22Rv1 (cell line): ENCODE measurements around the gene RTF2.

ENCODE experiments used
- H3K27ac ChIP-seq: fragments of 450-650 bp; 2 replicates; pipeline ENCODE4 v1.5.1; 2017
- CTCF ChIP-seq: fragments of 450-650 bp; IDR thresholded peaks from 2 replicates; pipeline ENCODE4 v1.5.1; 2017; ENCODE audit warnings: mild to moderate bottlenecking
- ZFX ChIP-seq: fragments of 450-650 bp; IDR thresholded peaks from 2 replicates; pipeline ENCODE4 v1.6.1; 2017; ENCODE audit warnings: antibody characterized with exemption, borderline replicate concordance

Gene RTF2

GRCh38 chr20:56511926-56512325 is 43.5 kb downstream of the RTF2 start:
- TF ChIP-seq CTCF = no peak
- TF ChIP-seq ZFX = no peak

GRCh38 chr20:56513161-56514150 is 45.0 kb downstream of the RTF2 start:
- TF ChIP-seq ZFX (no peak), CTCF (no peak)

More at GRCh38 chr20:56511926-56512325, 43.5 kb downstream of the RTF2 start:
- H3K27ac ChIP-seq = no peak overlapping the region

GRCh38 chr20:56516631-56517030 is 48.2 kb downstream of the RTF2 start:
- TF ChIP-seq ZFX (no peak), CTCF (no peak)
- no peak overlapping the region for H3K27ac ChIP-seq

More at GRCh38 chr20:56513161-56514150, 45.0 kb downstream of the RTF2 start:
- no peak overlapping the region for H3K27ac ChIP-seq

GRCh38 chr20:56517211-56517610 is 48.8 kb downstream of the RTF2 start:
- no peak for TF ChIP-seq ZFX
- no peak for TF ChIP-seq CTCF
- no peak overlapping the region for H3K27ac ChIP-seq

- no peak overlapping the region for H3K27ac ChIP-seq
Measured at GRCh38 chr20:56517641-56518040, 49.2 kb downstream of the RTF2 start.

GRCh38 chr20:56518126-56518525 is 49.7 kb downstream of the RTF2 start:
- TF ChIP-seq ZFX (no peak), CTCF (no peak)
- no peak overlapping the region for H3K27ac ChIP-seq

More at GRCh38 chr20:56517641-56518040, 49.2 kb downstream of the RTF2 start:
- TF ChIP-seq ZFX = no peak
- no peak for TF ChIP-seq CTCF

GRCh38 chr20:56518721-56519398 is 50.4 kb downstream of the RTF2 start:
- H3K27ac ChIP-seq = no peak overlapping the region
- TF ChIP-seq CTCF (no peak), ZFX (no peak)
